GM19468 (cell line): Measurements from ENCODE around the gene MXD4.
A peak's percentile ranks its signal among the peaks of the same experiment; 100 is the strongest.

ENCODE experiments used
- ATAC-seq: cut with Tn5 transposase; IDR thresholded peaks from one replicate; pipeline ENCODE4 v1.9.1; 2021; ENCODE audit warnings: mild to moderate bottlenecking, moderate library complexity, moderate number of reproducible peaks; ENCODE audit not compliant: unreplicated experiment; ENCODE audit errors: extremely low read depth

Gene MXD4

DNA sequence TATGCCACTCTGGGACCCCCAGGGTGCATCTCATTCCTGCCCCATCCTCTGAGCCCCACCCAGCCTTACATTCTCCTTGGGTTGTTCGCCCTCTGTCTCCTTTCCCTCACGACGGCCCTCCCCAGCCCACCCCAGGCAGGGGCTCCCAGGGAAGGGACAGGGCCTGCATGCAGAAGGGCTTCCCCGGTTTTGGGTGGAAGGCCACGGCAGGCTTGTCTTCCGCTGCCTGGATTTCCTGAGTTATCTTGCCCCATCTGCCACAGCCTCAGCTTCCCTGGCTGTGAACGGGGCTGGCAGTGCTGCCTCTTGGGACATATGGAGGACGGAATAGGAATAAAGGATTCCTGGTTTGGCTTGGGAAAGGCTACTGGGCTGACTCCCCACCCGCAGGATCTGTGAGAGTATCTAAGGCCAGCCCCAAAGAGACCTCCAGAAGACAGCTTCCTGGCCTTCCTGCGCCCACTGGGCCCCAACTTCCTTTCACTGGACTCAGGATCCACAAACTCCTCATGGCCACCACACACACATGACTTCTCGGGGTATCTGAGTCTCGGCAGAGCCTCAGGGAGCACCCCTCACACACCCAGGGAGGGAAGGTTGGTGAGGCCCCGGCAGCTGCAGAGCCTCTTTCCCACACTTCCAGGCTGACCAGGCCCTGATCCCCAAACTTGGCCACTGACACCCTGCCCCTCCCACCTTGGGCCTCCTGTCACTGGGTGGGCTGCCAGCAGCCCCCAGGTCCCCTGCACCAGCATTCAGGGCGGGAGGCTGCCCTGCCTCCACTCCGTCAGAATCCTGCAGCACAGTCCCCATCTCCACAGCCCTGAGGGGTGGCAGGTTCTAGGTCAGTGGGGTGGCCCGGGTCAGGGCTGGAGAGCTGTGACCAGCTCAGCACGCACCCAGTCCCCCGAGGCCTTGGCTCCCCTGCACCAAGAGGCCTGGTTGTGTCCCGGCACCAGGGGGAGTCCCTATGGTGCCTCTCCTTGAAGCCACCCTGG, 3.5 kb upstream of the MXD4 start:
- ATAC-seq: no peak

GRCh38 chr4:2264481-2265041, 2.7 kb upstream of the MXD4 start:
- ATAC-seq: no peak

DNA sequence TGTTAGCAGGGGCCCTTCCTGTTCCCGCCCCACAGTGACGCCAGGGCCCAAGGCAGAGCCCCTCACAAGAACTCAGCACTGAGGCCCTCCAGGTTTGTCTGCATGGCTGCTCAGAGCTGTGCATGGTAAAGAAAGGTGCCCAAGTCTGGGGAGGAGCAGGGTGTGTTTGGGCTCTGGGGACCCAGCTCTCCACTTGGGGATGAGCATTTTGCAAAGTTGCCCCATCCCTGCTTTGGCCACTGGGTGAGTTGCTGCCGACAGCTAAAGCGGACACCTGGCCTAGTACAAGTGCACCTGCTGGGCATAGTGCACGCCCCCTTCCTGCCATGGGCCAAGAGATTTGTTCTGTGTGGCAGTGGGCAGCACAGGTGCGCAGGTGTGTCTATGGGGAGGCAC, 2.0 kb upstream of the MXD4 start:
- ATAC-seq: no peak

DNA sequence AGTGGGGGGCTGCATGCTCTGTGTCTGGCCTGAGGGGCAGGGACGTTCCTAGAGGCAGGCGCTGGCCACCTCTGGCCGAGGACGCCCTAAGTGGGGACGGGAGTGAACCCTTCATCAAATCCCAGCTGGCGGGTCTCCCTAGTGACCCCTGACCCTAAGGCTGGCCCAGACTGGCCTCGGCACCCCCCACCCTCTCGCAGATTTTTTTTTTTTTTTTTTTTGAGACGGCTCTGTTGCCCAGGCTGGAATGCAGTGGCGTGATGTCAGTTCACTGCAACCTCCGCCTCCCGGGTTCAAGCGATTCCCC, 988 bp upstream of the MXD4 start:
- no peak for ATAC-seq

DNA sequence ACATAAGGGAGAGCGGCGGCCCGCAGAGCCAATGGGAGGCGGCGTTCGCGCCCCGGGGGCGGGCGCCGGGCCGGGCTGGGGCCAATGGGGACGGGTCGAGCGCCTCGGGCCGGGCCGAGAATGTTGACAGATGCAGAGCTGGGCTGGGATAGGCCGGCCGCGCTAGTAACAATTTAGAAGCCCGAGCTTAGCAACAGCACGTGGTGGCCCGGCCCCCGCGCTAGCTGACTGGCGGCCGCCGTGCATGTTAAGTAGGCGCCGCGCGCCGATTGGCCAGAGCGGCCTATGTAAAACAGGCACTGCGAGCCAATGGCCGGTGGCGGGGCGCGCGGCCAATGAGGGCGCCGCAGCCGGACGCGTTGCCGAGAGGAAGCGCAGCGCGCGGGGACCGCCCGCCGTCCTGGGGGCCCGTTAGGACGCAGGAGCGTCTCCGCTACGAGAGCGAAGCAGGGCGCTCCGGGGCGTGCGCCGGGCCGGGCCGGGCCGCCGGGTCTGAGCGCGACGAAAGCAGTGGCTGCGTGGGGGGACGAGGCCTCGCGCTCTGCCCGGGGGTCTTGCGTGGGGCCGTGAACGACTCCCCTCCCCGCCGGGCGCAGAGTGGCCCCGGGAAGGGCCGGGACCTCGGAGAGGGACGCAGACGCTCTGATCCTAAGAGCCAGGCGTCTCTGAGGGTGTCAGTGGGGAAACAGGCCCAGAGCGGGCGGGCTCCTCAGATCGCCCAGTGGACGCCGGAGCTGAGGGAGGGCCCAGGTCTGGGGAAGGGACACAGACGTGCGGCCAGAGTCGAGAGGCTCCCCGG, 435 bp upstream of the MXD4 start:
- peak; percentile 84 for ATAC-seq

- no peak for ATAC-seq
These were observed 628 bp downstream of the MXD4 start for GRCh38 chr4:2261110-2261852.

- ATAC-seq: no peak
These were observed 1.4 kb downstream of the MXD4 start for GRCh38 chr4:2260344-2261109.

DNA sequence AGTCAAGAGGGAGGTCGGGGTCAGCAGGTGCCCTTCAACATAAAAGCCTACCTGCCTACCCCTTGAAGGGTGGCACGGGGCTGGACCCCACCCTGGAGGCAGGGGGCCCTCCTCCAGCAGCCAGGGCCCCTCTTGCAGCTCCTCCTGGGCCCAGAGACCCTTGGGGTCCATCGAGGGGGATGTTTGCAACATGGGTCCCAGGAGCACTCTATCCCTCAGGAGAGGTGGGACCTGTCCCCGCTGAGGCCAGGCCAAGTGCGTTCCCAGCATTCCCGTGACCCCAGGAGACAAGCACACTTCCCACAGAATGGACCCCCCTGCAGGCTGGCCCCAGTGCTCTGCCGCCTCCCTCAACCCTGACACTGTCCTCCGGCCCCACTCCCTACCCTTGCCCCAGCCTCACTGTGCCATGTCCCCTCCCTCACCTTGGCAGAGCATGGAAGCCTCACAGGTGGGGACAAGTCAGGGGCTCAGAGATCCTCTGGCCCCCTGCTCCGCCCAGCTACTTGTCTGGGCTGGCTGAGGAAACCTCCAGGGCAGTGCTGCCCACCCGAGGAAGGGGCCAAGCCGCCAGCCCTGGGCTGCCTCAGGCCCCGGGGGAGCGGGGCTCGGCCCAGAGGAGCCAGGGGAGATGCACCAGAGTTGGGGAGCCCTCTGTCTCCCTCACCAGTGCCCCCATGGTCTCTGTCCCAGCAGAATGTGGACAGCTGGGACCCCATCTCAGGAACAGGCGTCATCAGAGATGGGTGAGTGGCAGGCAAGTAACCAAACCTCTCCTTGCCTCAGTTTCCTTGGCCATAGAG, 2.2 kb downstream of the MXD4 start:
- ATAC-seq: no peak

GRCh38 chr4:2259036-2259540, 2.8 kb downstream of the MXD4 start:
- ATAC-seq: no peak

DNA sequence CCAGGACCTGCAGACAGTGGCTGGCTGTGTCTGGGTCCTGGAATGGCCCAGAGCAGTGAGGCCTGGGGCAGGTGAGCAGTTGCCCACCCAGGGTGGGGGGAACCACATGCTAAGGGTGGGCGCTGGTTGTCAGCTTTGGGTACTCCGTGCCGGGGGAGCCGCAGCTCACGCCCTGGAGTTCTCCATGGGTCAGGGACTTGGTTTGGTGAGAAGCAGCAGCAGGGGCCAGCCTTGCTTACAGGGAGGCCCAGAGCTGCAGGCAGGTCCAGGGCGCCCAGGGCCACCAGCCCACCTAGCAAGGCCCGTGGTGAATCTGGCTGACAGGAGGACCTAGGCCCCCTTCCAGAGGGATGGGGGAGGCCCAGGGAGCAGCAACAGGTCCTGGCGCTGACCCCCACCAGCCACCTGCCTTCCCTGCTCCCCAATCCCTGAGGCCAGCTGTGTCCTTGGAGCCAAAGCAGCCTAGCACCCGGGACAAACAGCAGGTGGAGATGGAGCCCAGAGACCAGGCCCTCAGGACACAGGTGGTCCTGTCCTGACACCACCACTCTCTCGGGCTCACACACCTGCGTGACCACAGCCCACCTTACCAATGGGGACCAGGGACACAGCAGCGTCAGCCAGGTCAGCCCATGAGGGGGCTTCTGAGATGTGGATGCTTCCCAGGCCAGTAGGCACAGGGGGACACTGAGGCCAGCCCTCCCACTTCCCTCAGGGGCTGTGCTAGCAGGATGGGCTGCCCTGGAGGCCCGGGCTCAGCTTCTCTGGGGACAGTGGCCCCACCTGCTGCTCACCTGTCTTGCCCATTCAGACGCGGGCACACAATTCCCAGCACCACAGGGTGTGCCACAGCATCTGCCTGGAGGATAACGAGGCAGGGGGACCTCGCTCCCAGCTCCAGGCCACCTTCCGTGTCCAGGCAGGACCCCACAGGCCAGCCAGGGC, 3.5 kb downstream of the MXD4 start:
- no peak for ATAC-seq

DNA sequence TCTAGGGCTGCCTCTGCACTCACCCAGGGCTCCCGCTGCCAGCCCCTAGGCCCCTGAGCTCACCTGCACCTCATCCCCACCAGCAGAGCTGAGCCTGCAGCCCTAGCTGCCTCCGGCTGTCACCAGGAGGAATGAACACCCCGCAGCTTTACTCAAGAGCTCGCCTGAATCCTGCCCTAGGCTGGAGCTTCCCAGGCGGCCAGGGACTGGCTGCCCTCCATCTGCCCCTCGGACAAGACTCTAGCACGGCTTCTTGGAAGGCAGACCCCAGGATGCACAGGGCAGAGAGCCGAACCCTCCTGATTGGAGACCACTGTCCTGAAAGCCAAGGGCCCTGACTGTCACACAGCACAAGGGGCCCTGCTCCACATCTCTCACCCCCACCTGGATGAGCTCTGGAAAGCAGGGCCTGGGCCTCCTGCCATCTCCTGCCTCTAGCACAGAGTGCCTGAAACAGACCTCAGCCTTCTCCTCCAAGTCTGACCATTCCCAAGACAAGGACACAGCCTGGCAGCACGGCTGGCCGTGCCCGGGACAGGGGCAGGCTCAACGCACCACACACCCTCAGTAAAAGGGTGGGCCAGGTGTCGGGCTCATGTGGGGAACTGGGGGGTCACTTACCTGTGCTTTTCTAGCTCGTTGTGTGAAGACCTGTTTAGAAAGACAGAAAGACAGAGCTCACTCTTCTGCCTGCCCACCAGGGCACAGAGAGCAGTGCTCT, 4.4 kb downstream of the MXD4 start:
- ATAC-seq: no peak

- ATAC-seq: no peak
These were observed 5.1 kb downstream of the MXD4 start for GRCh38 chr4:2256781-2257191.

DNA sequence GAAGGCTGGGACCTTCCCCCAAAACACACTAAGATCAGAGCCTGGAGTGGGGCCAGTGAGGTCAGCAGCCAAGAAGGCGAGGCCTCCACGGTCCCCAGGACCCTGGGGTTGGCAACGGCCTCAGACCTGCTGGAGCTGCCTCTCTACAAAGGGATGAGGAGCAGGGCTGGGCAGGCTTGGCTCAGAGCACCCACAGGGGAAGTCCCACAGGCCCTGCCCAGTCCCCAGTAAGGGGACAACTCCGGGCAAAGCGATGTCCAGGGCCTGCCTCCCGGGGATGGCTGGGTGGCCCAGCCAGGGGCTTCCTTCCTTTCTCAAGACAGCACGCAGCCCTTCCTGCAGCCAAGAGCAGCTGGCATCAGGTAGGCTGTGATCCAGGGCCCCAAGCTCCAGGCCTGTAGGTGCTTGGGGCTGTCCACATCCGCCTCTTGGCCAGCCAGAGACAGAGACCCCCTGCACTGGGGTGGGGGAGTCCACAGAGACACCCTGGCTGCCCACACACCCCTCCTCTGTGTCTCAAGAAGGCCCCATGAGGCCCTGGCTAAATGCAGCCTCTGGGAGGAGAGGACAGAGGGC, 5.7 kb downstream of the MXD4 start:
- no peak for ATAC-seq

DNA sequence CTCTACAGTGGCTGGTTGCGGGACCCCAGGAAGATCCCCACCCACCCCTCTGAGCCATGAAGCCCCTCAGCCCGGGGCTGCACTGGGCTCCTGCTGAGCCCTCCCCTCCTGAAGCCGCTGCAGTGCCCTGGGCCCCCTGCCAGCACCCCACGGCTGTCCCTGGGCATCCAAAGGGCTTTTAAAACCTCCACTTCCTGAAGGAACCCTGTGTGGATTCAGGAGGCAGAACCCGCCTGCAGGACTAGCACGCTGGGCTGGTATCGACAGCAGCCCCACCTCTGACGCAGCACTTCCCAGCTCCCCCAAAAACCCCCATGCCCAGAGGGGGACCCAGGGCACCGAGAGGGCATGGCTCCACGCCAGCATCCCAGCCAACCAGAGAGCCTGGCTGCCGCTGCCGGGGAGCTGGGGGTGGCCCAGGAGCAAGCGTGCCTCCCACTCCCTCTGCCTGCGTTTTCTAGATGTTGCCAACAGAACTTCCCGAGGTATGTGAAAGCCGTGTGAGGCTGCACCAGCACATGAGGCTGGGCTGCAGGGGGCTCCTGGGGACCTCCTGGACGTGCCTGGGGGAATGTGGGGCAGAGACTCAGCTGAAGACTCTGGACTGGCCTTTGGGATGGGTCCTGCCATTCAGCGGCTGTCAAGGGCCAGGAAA, 6.3 kb downstream of the MXD4 start:
- ATAC-seq: no peak

DNA sequence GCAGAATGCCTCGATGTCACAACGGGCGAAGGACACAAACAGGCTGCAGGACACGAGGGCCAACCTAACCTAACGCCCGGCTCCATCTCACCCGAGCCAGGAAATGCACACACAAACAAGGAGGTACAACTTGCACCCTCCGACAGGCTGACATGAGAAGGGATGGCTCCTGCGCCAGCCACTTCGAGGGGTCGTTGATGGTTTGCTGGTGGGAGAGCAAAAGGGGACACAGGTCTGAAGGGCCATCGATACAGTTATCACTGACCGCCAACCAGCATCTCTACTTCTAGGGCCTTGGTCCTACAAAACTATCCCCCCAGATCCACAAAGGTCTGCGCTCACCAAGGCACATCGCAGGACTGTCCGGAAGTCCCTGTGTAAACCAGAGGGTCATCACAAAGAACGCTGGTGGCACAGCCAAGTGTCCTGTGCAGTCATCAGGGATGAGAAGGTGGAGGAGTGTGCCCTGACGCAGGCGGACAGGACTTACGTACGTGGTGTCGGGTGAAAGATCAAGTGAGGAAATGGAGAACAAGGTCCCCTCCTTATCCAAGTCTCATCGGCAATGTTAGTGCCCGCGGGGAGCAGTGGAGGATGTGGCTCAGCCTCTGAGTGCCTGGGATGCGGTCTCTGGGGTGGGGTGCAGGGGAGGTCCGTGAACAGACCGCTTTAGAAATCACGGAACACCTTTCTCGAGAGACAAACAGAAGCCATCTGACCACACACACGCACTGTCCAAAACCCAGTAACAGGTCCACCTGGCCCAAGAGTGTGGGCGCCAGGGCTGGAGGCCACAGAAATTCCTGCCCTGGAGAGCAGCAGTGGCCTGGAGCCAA, 7.0 kb downstream of the MXD4 start:
- ATAC-seq: no peak
